ENCODE results near the gene NCF4. TPM values are rescaled to one million over a fixed set of nuclear protein-coding genes. Genes with fewer than 3 reads are reported as not detected.
A peak's percentile ranks its signal among the peaks of the same experiment; 100 is the strongest.

Gene NCF4
- total RNA-seq, 1 experiment from 2014 or later = not detected

DNA sequence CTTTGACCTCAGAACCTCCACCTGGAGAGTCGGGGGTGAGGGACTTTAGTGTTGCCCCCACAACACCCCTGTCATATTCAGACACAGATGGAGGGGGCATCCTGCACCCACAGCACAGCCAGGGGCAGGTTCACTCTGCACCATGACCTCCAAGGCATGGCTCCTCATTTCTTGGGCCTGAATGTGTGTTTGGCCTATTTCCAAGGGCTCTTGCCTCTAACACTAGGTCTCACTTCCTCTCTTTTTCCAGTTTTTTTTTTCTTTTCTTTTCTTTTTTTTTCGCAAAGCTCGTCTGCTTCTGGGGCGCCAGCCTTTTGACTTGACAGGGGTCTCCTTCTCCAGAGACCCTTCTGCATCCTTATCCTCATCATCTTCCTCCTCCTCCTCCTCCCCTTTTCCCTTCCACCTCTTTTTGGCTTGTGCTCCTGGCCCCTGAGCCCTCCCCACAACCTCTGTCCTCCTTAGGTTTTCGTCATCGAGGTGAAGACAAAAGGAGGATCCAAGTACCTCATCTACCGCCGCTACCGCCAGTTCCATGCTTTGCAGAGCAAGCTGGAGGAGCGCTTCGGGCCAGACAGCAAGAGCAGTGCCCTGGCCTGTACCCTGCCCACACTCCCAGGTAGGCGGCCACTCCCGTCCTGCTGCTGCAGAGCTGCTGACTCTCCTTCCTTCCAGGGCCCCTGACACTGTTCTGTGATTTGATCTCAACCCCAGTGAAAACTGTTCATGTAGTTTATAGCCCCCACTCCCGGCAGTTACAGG lies 3.8 kb downstream of the NCF4 start:
- no peak for DNase-seq (ENCODE audit: low spot score)

DNA sequence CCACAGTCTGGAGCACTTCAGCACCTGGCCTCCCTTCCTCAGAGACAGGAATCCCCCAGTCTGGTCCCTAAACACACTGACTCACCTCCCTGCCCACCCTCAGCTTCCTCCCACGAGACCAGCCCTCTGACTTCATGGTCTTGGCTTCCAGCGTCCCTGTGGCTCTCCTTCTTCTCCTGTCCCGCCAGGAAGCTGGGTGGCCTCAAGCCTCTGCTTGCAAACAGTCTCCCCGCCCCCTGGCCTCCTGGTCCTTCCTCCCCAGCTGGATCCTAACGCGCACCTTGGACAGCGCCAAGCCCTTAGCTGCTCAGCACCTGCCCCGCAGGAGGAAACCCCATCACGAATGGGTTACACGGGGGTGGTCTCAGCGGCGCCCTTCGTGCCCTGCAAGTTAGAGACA lies 4.5 kb downstream of the NCF4 start:
- no peak for DNase-seq (ENCODE audit: low spot score)

DNA sequence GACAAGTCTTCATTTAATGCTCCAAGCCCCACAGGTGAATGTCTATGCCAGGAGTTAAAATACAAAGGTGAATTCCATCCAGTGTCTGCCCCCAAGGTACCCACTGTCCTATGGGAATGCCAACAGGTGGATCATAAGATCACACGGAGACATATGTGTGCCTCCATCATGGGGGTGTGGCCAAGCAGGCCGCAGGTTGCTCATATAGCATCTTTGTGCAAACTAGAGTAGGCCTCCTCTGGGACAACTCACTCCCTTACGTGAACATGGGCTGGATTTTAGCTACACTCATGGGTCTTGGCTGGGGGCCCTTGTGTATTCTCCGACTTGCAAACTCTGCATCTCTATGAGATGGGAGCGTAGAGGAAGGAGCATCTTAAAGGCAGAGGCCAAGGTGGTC lies 6.9 kb downstream of the NCF4 start:
- no peak for DNase-seq (ENCODE audit: low spot score)

GRCh38 chr22:36868546-36869181 lies 7.9 kb downstream of the NCF4 start:
- DNase-seq (ENCODE audit: low spot score) = no peak

DNA sequence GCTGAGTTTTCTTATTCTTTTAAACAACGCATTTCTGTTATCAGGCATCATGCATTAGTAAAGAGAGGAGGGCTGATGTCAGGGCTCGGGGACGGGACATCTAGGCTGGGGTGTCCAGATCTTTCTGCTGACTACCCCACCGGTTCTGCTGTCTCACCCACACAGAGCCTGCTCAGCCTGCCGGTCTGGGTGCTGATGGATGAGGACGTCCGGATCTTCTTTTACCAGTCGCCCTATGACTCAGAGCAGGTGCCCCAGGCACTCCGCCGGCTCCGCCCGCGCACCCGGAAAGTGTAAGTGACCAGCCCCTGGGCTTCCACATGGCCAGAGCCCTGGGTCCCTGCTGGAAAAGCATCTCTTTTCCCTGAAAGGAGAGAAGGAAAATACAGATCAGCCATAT lies 9.4 kb downstream of the NCF4 start:
- DNase-seq (ENCODE audit: low spot score) = no peak

- no peak for DNase-seq (ENCODE audit: low spot score)
Observed at GRCh38 chr22:36871669-36872081, 10.9 kb downstream of the NCF4 start.

DNA sequence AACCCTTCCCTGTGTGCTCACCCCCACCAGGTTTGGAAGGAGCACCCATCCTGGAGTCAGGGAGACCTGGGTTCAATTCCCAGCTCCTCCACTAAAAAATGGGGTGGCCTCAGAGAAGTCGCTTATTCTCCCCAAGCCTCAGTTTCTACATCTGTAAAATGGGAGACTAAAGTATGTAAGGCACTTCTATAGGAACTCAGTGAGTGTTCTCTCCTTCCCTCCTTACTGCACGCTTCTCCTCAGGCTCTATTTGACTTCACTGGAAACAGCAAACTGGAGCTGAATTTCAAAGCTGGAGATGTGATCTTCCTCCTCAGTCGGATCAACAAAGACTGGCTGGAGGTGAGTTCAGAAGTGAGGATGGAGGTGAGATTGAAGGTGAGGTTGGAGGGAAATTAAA lies 11.3 kb downstream of the NCF4 start:
- DNase-seq (ENCODE audit: low spot score) = no peak

- DNase-seq (ENCODE audit: low spot score) = no peak
Observed at GRCh38 chr22:36872866-36873498, 12.2 kb downstream of the NCF4 start.

GRCh38 chr22:36873614-36874308 lies 13.0 kb downstream of the NCF4 start:
- DNase-seq (ENCODE audit: low spot score) = peak; percentile 59

DNA sequence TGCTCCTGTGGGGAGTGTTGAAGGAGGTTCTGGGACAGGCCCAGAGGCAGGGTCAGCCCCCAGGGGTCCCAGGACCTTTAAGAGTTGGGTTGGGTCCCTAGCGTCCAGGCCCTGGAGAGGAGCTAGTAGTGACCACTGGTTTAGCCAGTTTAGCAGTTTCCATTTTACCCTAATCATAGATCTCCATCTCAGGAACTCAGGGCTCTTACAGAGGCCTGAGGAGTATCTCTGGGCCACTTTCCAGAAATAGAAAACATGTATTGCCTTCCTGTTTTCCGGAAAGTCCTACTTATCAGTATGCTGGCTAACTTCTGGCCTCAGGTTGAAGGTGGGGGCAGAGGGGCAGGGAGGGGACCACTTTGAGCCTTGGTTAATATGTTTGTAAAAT lies 13.5 kb downstream of the NCF4 start:
- no peak for DNase-seq (ENCODE audit: low spot score)

DNA sequence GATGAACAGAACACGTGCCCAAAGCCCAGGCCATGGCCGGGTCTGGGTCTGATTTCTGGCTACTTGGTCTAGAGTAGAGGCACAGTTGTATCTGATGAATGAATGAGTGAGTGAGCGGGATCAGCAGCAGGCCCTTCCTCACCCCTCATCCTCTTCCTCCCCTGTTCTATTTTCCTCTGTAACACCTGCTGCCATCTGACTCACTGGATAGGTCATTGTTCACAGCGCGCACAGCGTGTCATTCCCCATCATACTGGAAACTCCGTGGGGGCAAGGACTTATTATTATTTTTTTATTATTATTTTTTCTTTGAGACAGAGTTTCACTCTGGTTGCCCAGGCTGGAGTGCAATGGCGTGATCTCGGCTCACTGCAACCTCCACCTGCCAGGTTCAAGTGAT lies 13.9 kb downstream of the NCF4 start:
- DNase-seq (ENCODE audit: low spot score) = no peak

DNA sequence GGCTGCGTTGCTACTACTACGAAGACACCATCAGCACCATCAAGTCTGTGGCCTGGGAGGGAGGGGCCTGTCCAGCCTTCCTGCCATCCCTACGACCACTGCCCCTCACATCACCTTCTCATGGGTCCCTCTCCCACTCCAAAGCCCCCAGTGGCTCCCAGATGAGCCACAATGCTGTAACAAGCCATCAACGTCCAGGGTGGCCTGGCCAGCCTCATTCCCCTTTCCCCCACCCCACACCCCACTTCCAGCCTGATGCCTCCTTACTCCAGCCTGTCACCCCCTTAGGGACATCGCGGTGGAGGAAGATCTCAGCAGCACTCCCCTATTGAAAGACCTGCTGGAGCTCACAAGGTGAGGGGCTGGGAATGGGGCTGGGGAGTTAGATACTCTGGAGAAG lies 14.9 kb downstream of the NCF4 start:
- DNase-seq (ENCODE audit: low spot score) = no peak

- no peak for DNase-seq (ENCODE audit: low spot score)
Observed at GRCh38 chr22:36879775-36880174, 19.0 kb downstream of the NCF4 start.

DNA sequence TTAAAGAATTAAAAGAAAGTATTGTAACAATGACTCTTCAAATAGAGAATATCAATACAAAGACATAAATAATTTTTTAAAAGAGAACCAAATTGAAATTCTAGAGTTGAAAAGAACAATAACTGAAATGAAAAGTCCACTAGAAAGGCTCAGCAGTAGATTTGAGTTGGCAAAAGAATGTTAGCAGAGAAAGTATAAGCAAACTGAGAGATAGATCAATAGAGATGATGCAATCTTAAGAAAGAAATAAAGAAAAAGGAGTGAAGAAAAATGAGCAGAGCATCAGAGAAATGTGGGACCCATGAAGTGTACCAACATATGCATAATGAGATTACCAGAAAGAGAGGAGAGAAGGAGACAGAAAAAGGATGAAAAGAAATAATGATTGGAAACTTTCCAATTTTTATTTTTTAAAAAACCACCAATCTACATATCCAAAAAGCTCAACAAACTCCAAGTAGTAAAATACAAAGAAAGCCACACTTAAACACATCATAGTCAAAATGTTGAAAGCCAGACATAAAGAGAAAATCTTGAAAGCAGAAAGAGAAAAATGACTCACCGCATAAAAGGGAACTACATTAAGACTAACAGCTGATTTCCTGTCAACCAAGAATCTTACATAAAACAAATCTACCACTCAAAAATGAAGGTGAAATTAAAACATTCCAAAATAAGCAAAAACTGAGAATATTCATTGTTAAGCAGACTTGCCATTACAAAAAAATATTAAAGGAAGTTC lies 20.9 kb downstream of the NCF4 start:
- no peak for DNase-seq (ENCODE audit: low spot score)

GRCh38 chr22:36884349-36885158 lies 23.7 kb downstream of the NCF4 start:
- DNase-seq (ENCODE audit: low spot score) = no peak

- no peak for DNase-seq (ENCODE audit: low spot score)
Observed at GRCh38 chr22:36885474-36885873, 24.7 kb downstream of the NCF4 start.

- DNase-seq (ENCODE audit: low spot score) = no peak
Observed at GRCh38 chr22:36886016-36886415, 25.2 kb downstream of the NCF4 start.

GRCh38 chr22:36887162-36887561 lies 26.4 kb downstream of the NCF4 start:
- no peak for DNase-seq (ENCODE audit: low spot score)

DNA sequence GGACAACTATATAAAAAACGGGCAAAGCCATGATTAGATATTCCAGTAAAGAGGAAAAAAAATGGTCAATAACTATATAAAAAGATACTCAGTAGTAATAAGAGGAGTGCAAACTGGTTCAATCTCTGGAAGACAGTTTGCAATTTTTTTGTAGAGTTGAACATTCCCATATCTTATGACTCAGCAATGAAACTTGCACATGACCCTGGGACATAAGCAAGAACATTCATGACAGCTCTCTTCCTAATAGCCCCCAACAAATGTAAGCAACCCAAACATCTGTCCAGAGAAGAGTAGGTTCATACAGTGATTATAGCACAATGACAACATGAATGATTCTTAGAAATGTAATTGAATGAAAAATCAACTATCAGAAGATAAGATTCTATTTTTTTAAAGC lies 30.8 kb downstream of the NCF4 start:
- DNase-seq (ENCODE audit: low spot score) = no peak

GRCh38 chr22:36892292-36892691 lies 31.5 kb downstream of the NCF4 start:
- DNase-seq (ENCODE audit: low spot score) = no peak

- no peak for DNase-seq (ENCODE audit: low spot score)
Observed at GRCh38 chr22:36893262-36893661, 32.5 kb downstream of the NCF4 start.
